Femur (tissue), 1 donor: ENCODE data around the gene KLHL36.
"Not testable (repeated sequence)": the region's sequence is repeated elsewhere in the genome, so short reads cannot be mapped to it uniquely, and the experiment has no call there.

Source experiments
- DNase-seq: peaks from one replicate; pipeline ENCODE4 v3.0.0-alpha.2; 2017

The KLHL36 gene

GRCh38 chr16:84617041-84617790 lies 31.1 kb upstream of the KLHL36 start:
- no peak for DNase-seq

- peak; percentile 97 for DNase-seq
Measured at GRCh38 chr16:84617791-84618580, 30.3 kb upstream of the KLHL36 start, which contains the start of gene COTL1. TSS of gene COTL1 (minus strand) at chr16:84618078. CDS start at chr16:84617914, 164 bp downstream.

- peak; percentile 60 for DNase-seq
Measured at GRCh38 chr16:84618581-84619460, 29.5 kb upstream of the KLHL36 start.

GRCh38 chr16:84620913-84621312 lies 27.4 kb upstream of the KLHL36 start:
- DNase-seq: not testable (repeated sequence)

GRCh38 chr16:84625556-84625955 lies 22.8 kb upstream of the KLHL36 start:
- no peak for DNase-seq

- no peak for DNase-seq
Measured at GRCh38 chr16:84628226-84628731, 20.0 kb upstream of the KLHL36 start.

- no peak for DNase-seq
Measured at GRCh38 chr16:84629580-84629979, 18.7 kb upstream of the KLHL36 start.

- DNase-seq: no peak
Measured at GRCh38 chr16:84630009-84630408, 18.3 kb upstream of the KLHL36 start.

GRCh38 chr16:84630446-84631152 lies 17.7 kb upstream of the KLHL36 start:
- no peak for DNase-seq

- DNase-seq: no peak
Measured at GRCh38 chr16:84631153-84631466, 17.2 kb upstream of the KLHL36 start.

- no peak for DNase-seq
Measured at GRCh38 chr16:84631886-84632285, 16.4 kb upstream of the KLHL36 start.

- DNase-seq: not testable (repeated sequence)
Measured at GRCh38 chr16:84632862-84633261, 15.4 kb upstream of the KLHL36 start.

GRCh38 chr16:84633622-84634021 lies 14.7 kb upstream of the KLHL36 start:
- DNase-seq: peak; percentile 73

GRCh38 chr16:84635702-84636101 lies 12.6 kb upstream of the KLHL36 start:
- no peak for DNase-seq

GRCh38 chr16:84637709-84638108 lies 10.6 kb upstream of the KLHL36 start:
- DNase-seq: no peak

- no peak for DNase-seq
Measured at GRCh38 chr16:84638231-84638806, 10.0 kb upstream of the KLHL36 start.

GRCh38 chr16:84640145-84640544 lies 8.2 kb upstream of the KLHL36 start:
- DNase-seq: no peak

GRCh38 chr16:84641643-84642358 lies 6.5 kb upstream of the KLHL36 start:
- no peak for DNase-seq

- DNase-seq: peak; percentile 85
Measured at GRCh38 chr16:84643180-84643583, 5.1 kb upstream of the KLHL36 start.

GRCh38 chr16:84643674-84644073 lies 4.6 kb upstream of the KLHL36 start:
- DNase-seq: no peak
